H1 (cell line): Measurements from ENCODE around the gene FAM114A2. TPM values are rescaled to one million over a fixed set of nuclear protein-coding genes. Genes with fewer than 3 reads are reported as not detected.

Experiments used
- CTCF ChIA-PET: fragments of 300-600 bp; sonication (Branson Sonifier 250); formaldehyde crosslinking; loops from one replicate; lab custom pipeline; 2021; ENCODE audit not compliant: partially characterized antibody; lab: Charles Lee
- POLR2A ChIA-PET: fragments of 300-600 bp; sonication (Branson Sonifier 250); formaldehyde crosslinking; loops from one replicate; lab custom pipeline; 2021; ENCODE audit warnings: inconsistent platforms; ENCODE audit not compliant: partially characterized antibody; lab: Charles Lee
- DNase-seq, 2 experiments: peaks; one replicate each; pipeline versions ENCODE4 v3.0.0 to v3.0.0-alpha.2; 2010 to 2022; ENCODE audit warnings: low spot score in 2 of 2, low read depth in 1 of 2, mixed read lengths in 1 of 2
- FAIRE-seq: peaks from 2 replicates; lab custom pipeline; 2011; peaks lifted over from hg19 to GRCh38; lab: Jason Lieb, UNC
- H2AFZ ChIP-seq: 2 replicates; pipeline ENCODE4 v1.8.1; 2012; ENCODE audit warnings: low read length, inconsistent platforms
- H2AK5ac ChIP-seq: 2 replicates; pipeline ENCODE4 v1.6.1; 2013; ENCODE audit warnings: low read depth, low read length
- H2BK120ac ChIP-seq: replicated peaks from 2 replicates; pipeline ENCODE3; 2013; ENCODE audit warnings: low read depth, low read length, inconsistent platforms
- H2BK12ac ChIP-seq: 2 replicates; pipeline ENCODE4 v1.6.1; 2013; ENCODE audit warnings: low read depth, low read length
- H2BK15ac ChIP-seq: 2 replicates; pipeline ENCODE4 v1.6.1; 2013; ENCODE audit warnings: low read length
- H2BK20ac ChIP-seq: 2 replicates; pipeline ENCODE4 v1.6.1; 2013; ENCODE audit warnings: low read length
- H2BK5ac ChIP-seq: 2 replicates; pipeline ENCODE4 v1.6.1; 2013; ENCODE audit warnings: low read depth, low read length
- H3K14ac ChIP-seq: 2 replicates; pipeline ENCODE4 v1.6.1; 2013; ENCODE audit warnings: inconsistent platforms; ENCODE audit not compliant: insufficient read length
- H3K18ac ChIP-seq: 2 replicates; pipeline ENCODE4 v1.6.1; 2013; ENCODE audit warnings: low read length; ENCODE audit errors: extremely low read depth
- H3K23ac ChIP-seq: 2 replicates; pipeline ENCODE4 v1.6.1; 2013; ENCODE audit warnings: inconsistent platforms; ENCODE audit not compliant: insufficient read length
- H3K23me2 ChIP-seq: 2 replicates; pipeline ENCODE4 v1.6.1; 2013; ENCODE audit warnings: low read depth, low read length
- H3K27ac ChIP-seq: 2 replicates; pipeline ENCODE4 v1.6.1; 2011; ENCODE audit warnings: low read depth, low read length, inconsistent platforms
- H3K27me3 ChIP-seq, 4 experiments: replicated peaks in 1 of 4; 1 replicate in 1 of 4; 2 replicates in 3 of 4; pipeline versions ENCODE4 v1.6.1 to v1.8.1; 2011 to 2013; ENCODE audit warnings: low read length in 3 of 4, mild to moderate bottlenecking in 3 of 4, inconsistent platforms in 2 of 4, mixed read lengths in 2 of 4, moderate library complexity in 1 of 4; ENCODE audit not compliant: control insufficient read depth in 3 of 4, insufficient read depth in 3 of 4; ENCODE audit errors: extremely low read depth in 1 of 4
- H3K36me3 ChIP-seq, 4 experiments: 2 replicates each; pipeline versions ENCODE4 v1.6.1 to v1.8.1; 2011 to 2013; ENCODE audit warnings: mild to moderate bottlenecking in 4 of 4, low read length in 3 of 4, moderate library complexity in 2 of 4, control low read depth in 1 of 4, inconsistent platforms in 1 of 4; ENCODE audit not compliant: insufficient read depth in 4 of 4, control insufficient read depth in 2 of 4
- H3K4ac ChIP-seq: replicated peaks from 2 replicates; pipeline ENCODE3; 2013; ENCODE audit warnings: low read length, low read depth, mixed read lengths, inconsistent platforms; ENCODE audit not compliant: insufficient read length
- H3K4me1 ChIP-seq, 4 experiments: replicated peaks in 1 of 4; 1 replicate in 1 of 4; 2 replicates in 3 of 4; pipeline versions ENCODE4 v1.6.1 to v1.8.1; 2011 to 2013; ENCODE audit warnings: low read length in 3 of 4, inconsistent platforms in 2 of 4, mixed read lengths in 1 of 4; ENCODE audit not compliant: insufficient read depth in 4 of 4, control insufficient read depth in 3 of 4
- H3K4me2 ChIP-seq, 2 experiments: 2 replicates each; pipeline versions ENCODE4 v1.6.1 to v1.8.1; 2011 to 2013; ENCODE audit warnings: low read depth in 2 of 2, low read length in 2 of 2, control low read depth in 1 of 2, inconsistent platforms in 1 of 2, mild to moderate bottlenecking in 1 of 2; ENCODE audit not compliant: insufficient read depth in 1 of 2
- H3K4me3 ChIP-seq, 4 experiments: fragments of 200-600, 300-600 bp in 1 of 4; sonication (generic), shearing (Covaris generic), sonication (Bioruptor Twin) in 1 of 4; 2 replicates each; pipeline versions ENCODE4 v1.5.1 to v1.8.1; 2011 to 2016; ENCODE audit warnings: low read length in 4 of 4, low read depth in 3 of 4, control low read depth in 2 of 4, inconsistent platforms in 2 of 4, mild to moderate bottlenecking in 2 of 4, mixed read lengths in 1 of 4, moderate library complexity in 1 of 4; ENCODE audit not compliant: insufficient read depth in 2 of 4; ENCODE audit errors: extremely low read depth in 1 of 4
- H3K56ac ChIP-seq: replicated peaks from 2 replicates; pipeline ENCODE3; 2013; ENCODE audit warnings: low read depth, mild to moderate bottlenecking, mixed read lengths, low read length, inconsistent platforms; ENCODE audit not compliant: insufficient read length
- H3K79me1 ChIP-seq: 2 replicates; pipeline ENCODE4 v1.6.1; 2013; ENCODE audit warnings: low read depth, low read length, control low read depth
- H3K79me2 ChIP-seq, 2 experiments: 2 replicates each; pipeline versions ENCODE4 v1.6.1 to v1.8.1; 2012 to 2013; ENCODE audit warnings: low read length in 2 of 2, mild to moderate bottlenecking in 2 of 2, inconsistent platforms in 1 of 2; ENCODE audit not compliant: insufficient read depth in 2 of 2, control insufficient read depth in 1 of 2
- H3K9ac ChIP-seq, 4 experiments: replicated peaks in 1 of 4; 1 replicate in 1 of 4; 2 replicates in 3 of 4; pipeline versions ENCODE4 v1.6.1 to v1.8.1; 2011 to 2013; ENCODE audit warnings: low read depth in 3 of 4, low read length in 3 of 4, control low read depth in 2 of 4, mild to moderate bottlenecking in 2 of 4, moderate library complexity in 2 of 4, inconsistent platforms in 1 of 4; ENCODE audit errors: extremely low read depth in 1 of 4
- H3K9me3 ChIP-seq, 2 experiments: 2 replicates each; pipeline versions ENCODE4 v1.6.1 to v1.8.1; 2012 to 2013; ENCODE audit warnings: mild to moderate bottlenecking in 2 of 2, moderate library complexity in 2 of 2, control low read depth in 1 of 2, inconsistent platforms in 1 of 2, low read depth in 1 of 2, low read length in 1 of 2, mixed read lengths in 1 of 2; ENCODE audit not compliant: insufficient read depth in 2 of 2
- H4K20me1 ChIP-seq, 2 experiments: replicated peaks in 1 of 2; 2 replicates each; pipeline versions ENCODE3 to v1.8.1; 2011 to 2013; ENCODE audit warnings: inconsistent platforms in 2 of 2, low read length in 2 of 2, mild to moderate bottlenecking in 1 of 2; ENCODE audit not compliant: insufficient read depth in 2 of 2, control insufficient read depth in 1 of 2
- H4K5ac ChIP-seq: 2 replicates; pipeline ENCODE4 v1.6.1; 2013; ENCODE audit warnings: low read length, low read depth, mixed read lengths, inconsistent platforms; ENCODE audit not compliant: insufficient read length
- H4K8ac ChIP-seq: 2 replicates; pipeline ENCODE4 v1.8.0; 2013; ENCODE audit warnings: mild to moderate bottlenecking, moderate library complexity, low read length, inconsistent platforms; ENCODE audit not compliant: insufficient read depth; ENCODE audit errors: extremely low read depth
- H4K91ac ChIP-seq: replicated peaks from 2 replicates; pipeline ENCODE3; 2013; ENCODE audit warnings: low read length, mixed read lengths, inconsistent platforms; ENCODE audit not compliant: insufficient read length
- CHD1 ChIP-seq: IDR thresholded peaks from 2 replicates; pipeline ENCODE4 v1.6.1; 2012; ENCODE audit warnings: low read depth, low read length, improper control_type of control experiment
- CREB1 ChIP-seq: IDR thresholded peaks from 2 replicates; pipeline ENCODE4 v1.6.1; 2012; ENCODE audit warnings: inconsistent platforms
- E2F6 ChIP-seq: IDR thresholded peaks from 2 replicates; pipeline ENCODE4 v1.6.1; 2012; ENCODE audit warnings: inconsistent platforms
- KDM4A ChIP-seq: IDR thresholded peaks from one replicate; pipeline ENCODE4 v1.7.1; 2012; ENCODE audit warnings: low read depth, mild to moderate bottlenecking, moderate library complexity, low read length, inconsistent platforms; ENCODE audit not compliant: severe bottlenecking
- KDM5A ChIP-seq: fragments of 200-600 bp; IDR thresholded peaks from 2 replicates; pipeline ENCODE4 v1.7.1; 2012; ENCODE audit warnings: mild to moderate bottlenecking, low read length, inconsistent platforms, mixed read lengths
- ZNF274 ChIP-seq: IDR thresholded peaks from 2 replicates; pipeline ENCODE4 v1.7.0; 2012; ENCODE audit warnings: low read length, borderline replicate concordance; ENCODE audit errors: extremely low read depth
- polyA plus RNA-seq, 7 experiments: library from polyadenylated mRNA; depleted of rRNA in 3 of 7; stranded (reverse) in 5 of 7; unstranded in 2 of 7; fragments of >200 nt in 5 of 7; fragments of 200-250 nt in 2 of 7; gene quantifications; 1 replicate in 5 of 7; 2 replicates in 1 of 7; 4 replicates in 1 of 7; pipeline versions ENCODE4 v1.2.1 to v1.2.3, GENCODE V29; 2011 to 2013; ENCODE audit warnings: missing spikeins in 2 of 7, mixed read lengths in 2 of 7
- total RNA-seq: library from RNA; stranded (reverse); fragmentation: NEBNext Ultra II Directional; extraction: Animal tissue kit (Norgen Biotek cat#: 25700); gene quantifications from 2 replicates; pipeline ENCODE4 v1.2.1, GENCODE V29; 2021

Gene FAM114A2
- total and polyA plus RNA-seq, 2 of the 8 experiments (the other 6 are each of a cell fraction or from before 2014, with no cell fraction given), result 3.8 to 9.2 TPM

DNA sequence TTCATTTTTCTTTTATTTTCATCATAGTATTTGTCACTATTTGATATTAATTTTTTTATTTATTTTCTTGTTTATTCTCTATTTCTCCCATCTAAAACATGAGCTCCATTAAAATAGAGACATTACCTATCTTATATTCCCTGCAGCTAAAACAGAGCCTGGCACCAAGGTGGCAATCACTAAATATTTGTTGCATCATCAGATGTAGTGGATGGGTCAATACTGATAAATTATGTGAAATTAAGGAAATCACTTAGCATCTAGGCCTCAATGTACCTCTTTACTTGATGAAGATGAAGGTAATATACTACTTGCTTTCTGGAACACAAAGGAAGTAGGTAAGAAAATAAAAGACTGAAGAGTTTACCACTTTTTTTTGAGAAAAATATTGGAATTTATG is 24.7 kb upstream of the FAM114A2 start:
- DNase-seq, result no peak
- Histone ChIP-seq H3K27ac (no peak overlapping the region), H4K91ac (no peak overlapping the region), H3K23ac (no peak overlapping the region), H3K27me3 (no peaks in the 10 kb centered on the region; a peak in 1 of 7 replicates), H3K23me2 (no peaks in the 10 kb centered on the region), H3K18ac (no peak overlapping the region), H3K4me3 (no peak overlapping the region), H2BK15ac (no peak overlapping the region), H4K5ac (no peak overlapping the region), H2BK5ac (no peak overlapping the region), H3K4me1 (peaks cover 0 to 12% (median 2%) of the 10 kb centered on the region in 4 experiments; a peak in 2 of 7 replicates), H2BK120ac (no peak overlapping the region), H3K79me1 (no peaks in the 10 kb centered on the region), H3K9ac (no peak overlapping the region), H3K9me3 (no peaks in the 10 kb centered on the region), H3K4ac (no peak overlapping the region), H4K8ac (no peak overlapping the region), H3K14ac (no peak overlapping the region), H2AK5ac (no peak overlapping the region), H3K56ac (no peak overlapping the region), H2AFZ (no peak overlapping the region), H2BK20ac (no peak overlapping the region), H2BK12ac (no peak overlapping the region), H3K4me2 (no peak overlapping the region), H3K36me3 (no peaks in the 10 kb centered on the region), H3K79me2 (no peaks in the 10 kb centered on the region), H4K20me1 (peaks cover 0 to 11% of the 10 kb centered on the region in 2 experiments)
- no peak for FAIRE-seq
- ChIA-PET POLR2A (interaction anchor here (1.3 kb wide), 1 partner anchor 17 kb away, joined by 3 read pairs; no protein-coding TSS in a partner anchor), CTCF (interaction anchor here (0.6 to 9.6 kb wide), 10 partner anchors 10 to 353 kb away, joined by 3 to 61 read pairs (median 3); no protein-coding TSS in a partner anchor)
- no peak for TF ChIP-seq KDM5A
- no peak for TF ChIP-seq CHD1
- TF ChIP-seq KDM4A, result no peak
- TF ChIP-seq CREB1, result no peak
- no peak for TF ChIP-seq ZNF274
- no peak for TF ChIP-seq E2F6
